Activated T-cell treated with anti-CD3 and anti-CD28 coated beads, Interleukin-2, amount 50 U/mL, for 24 hours (primary cell): ENCODE measurements around the gene LAMA3.

Source experiments
- DNase-seq: peaks from one replicate; pipeline ENCODE4 v3.0.0-alpha.2; 2020
- H3K27ac Mint-ChIP-seq: 2 replicates; pipeline ENCODE4 v1.8.0; 2020; ENCODE audit warnings: mild to moderate bottlenecking, mixed read lengths
- H3K27me3 Mint-ChIP-seq: 2 replicates; pipeline ENCODE4 v1.8.0; 2020; ENCODE audit warnings: mixed read lengths
- H3K36me3 Mint-ChIP-seq: 2 replicates; pipeline ENCODE4 v1.8.0; 2020; ENCODE audit warnings: low read depth, mixed read lengths
- H3K4me1 Mint-ChIP-seq: 2 replicates; pipeline ENCODE4 v1.8.0; 2020; ENCODE audit warnings: low read depth, mixed read lengths
- H3K4me3 Mint-ChIP-seq: 2 replicates; pipeline ENCODE4 v1.8.0; 2020; ENCODE audit warnings: mild to moderate bottlenecking, moderate library complexity, mixed read lengths
- H3K9me3 Mint-ChIP-seq: 2 replicates; pipeline ENCODE4 v1.8.0; 2020; ENCODE audit warnings: mixed read lengths

The LAMA3 gene

GRCh38 chr18:23908827-23909226, 219.6 kb downstream of the LAMA3 start:
- no peaks in the 10 kb centered on the region for H3K27me3 Mint-ChIP-seq

DNA sequence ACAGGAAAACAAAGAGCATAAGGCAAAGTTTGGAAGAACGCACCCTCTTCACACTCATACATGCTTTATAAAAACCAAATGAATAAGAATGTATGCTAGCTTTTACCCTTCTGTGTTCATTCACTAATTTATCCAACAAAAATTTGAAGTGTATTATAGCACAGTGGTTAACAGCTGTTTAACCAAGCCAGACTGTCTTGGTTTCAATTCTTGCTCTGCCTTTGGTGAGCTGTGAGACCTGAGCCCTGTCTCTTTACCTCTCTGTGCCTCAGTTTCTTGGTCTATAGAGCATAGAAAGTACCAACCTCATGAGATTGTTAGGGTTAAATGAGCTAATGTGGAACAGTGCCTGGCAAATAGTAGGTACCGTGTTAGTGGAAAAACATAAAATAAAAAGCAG, 220.8 kb downstream of the LAMA3 start:
- Mint-ChIP-seq H3K27me3 (no peaks in the 10 kb centered on the region), H3K27ac (no peak overlapping the region), H3K4me3 (no peak overlapping the region), H3K4me1 (no peaks in the 10 kb centered on the region), H3K9me3 (no peaks in the 10 kb centered on the region), H3K36me3 (no peaks in the 10 kb centered on the region)
- no peak for DNase-seq

More at GRCh38 chr18:23908827-23909226, 219.6 kb downstream of the LAMA3 start:
- no peak for DNase-seq
- Mint-ChIP-seq H3K4me1 (no peaks in the 10 kb centered on the region), H3K4me3 (no peak overlapping the region), H3K9me3 (no peaks in the 10 kb centered on the region), H3K27ac (no peak overlapping the region), H3K36me3 (no peaks in the 10 kb centered on the region)

DNA sequence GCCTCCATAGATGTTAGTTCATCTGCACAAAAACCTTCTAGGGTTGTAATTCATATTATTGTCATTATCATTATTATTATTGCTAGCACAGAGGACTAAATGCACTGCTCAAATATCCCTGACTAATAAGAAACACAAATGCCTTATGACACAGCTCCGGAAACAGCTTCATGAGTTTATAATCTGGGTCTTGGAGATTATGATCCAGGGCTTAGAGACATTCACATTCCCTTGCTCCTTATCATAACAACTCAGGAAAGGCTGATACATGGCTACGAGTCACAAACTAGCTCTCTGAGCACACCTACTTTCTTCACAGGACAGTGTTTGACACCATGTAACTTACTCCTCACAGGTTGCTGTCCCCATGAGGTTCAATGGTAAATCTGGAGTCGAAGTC, 223.1 kb downstream of the LAMA3 start:
- H3K4me3 Mint-ChIP-seq = no peak overlapping the region
- no peaks in the 10 kb centered on the region for H3K9me3 Mint-ChIP-seq
- no peak for DNase-seq
- no peaks in the 10 kb centered on the region for H3K36me3 Mint-ChIP-seq
- no peaks in the 10 kb centered on the region for H3K27me3 Mint-ChIP-seq
- no peak overlapping the region for H3K27ac Mint-ChIP-seq
- no peaks in the 10 kb centered on the region for H3K4me1 Mint-ChIP-seq

- no peak overlapping the region for H3K27ac Mint-ChIP-seq
These were observed 227.1 kb downstream of the LAMA3 start for GRCh38 chr18:23916338-23916737.

GRCh38 chr18:23918395-23919032, 229.3 kb downstream of the LAMA3 start:
- peak; percentile 82 for DNase-seq
- Mint-ChIP-seq H3K27ac (no peak overlapping the region), H3K27me3 (no peaks in the 10 kb centered on the region), H3K9me3 (no peaks in the 10 kb centered on the region), H3K4me1 (peaks cover 20% of the 10 kb centered on the region), H3K36me3 (no peaks in the 10 kb centered on the region), H3K4me3 (no peak overlapping the region)

More at GRCh38 chr18:23916338-23916737, 227.1 kb downstream of the LAMA3 start:
- Mint-ChIP-seq H3K9me3 (no peaks in the 10 kb centered on the region), H3K27me3 (no peaks in the 10 kb centered on the region), H3K4me1 (peaks cover 15% of the 10 kb centered on the region), H3K36me3 (no peaks in the 10 kb centered on the region), H3K4me3 (no peak overlapping the region)
- no peak for DNase-seq

DNA sequence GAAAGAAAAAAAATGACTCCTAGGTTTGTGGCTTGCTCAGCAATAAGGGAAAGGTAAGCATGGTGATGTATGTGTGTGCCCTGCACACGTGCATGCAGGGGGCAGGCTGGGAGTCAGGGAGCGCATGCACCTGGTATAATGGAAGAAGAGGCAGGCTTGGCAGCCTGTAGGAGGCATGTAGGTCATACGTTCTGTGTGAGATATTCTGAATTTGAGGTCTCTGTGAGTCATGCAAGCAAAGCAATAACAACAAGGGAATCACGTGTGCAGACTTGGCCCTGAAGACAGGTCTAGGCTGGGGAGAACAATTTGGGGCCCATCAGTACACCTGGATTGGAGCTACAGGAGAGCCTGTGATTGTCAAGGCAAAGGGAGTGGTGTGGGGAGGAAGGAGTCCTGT, 230.8 kb downstream of the LAMA3 start:
- Mint-ChIP-seq H3K4me1 (peaks cover 20% of the 10 kb centered on the region), H3K4me3 (no peak overlapping the region), H3K27ac (no peak overlapping the region), H3K36me3 (no peaks in the 10 kb centered on the region), H3K27me3 (no peaks in the 10 kb centered on the region), H3K9me3 (no peaks in the 10 kb centered on the region)
- DNase-seq = no peak

DNA sequence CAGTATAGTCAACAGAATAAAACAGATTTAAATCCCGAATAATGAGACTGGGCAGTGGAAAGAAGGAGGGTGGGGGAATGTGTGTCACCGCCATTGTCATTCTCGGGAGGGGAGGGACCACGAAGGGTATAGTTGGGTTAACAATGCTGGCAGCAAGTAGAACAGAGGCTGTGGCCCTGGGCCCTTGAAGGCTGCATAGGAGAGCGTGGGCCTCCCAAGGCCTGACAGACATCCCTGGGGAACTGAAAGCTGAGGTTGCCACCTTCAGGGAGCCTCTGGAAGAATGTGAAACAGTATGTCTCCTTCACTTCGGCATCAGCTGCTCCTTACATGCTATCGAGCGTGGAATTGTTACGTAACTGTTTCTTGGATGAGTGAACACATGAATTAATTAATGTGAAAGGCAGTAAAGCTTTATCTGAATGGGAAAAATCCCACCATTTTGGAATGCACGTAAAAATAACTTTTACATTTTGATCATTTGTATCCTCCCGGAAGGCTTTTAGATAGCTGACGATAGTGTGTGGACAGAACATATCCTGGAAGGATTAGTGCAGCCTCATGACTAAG, 232.5 kb downstream of the LAMA3 start:
- H3K4me3 Mint-ChIP-seq = no peak overlapping the region
- no peak for DNase-seq
- H3K9me3 Mint-ChIP-seq = no peaks in the 10 kb centered on the region
- no peak overlapping the region for H3K27ac Mint-ChIP-seq
- no peaks in the 10 kb centered on the region for H3K36me3 Mint-ChIP-seq
- H3K4me1 Mint-ChIP-seq = peaks cover 20% of the 10 kb centered on the region
- no peaks in the 10 kb centered on the region for H3K27me3 Mint-ChIP-seq

- no peaks in the 10 kb centered on the region for H3K36me3 Mint-ChIP-seq
- H3K27me3 Mint-ChIP-seq = no peaks in the 10 kb centered on the region
- H3K4me3 Mint-ChIP-seq = no peak overlapping the region
- H3K27ac Mint-ChIP-seq = no peak overlapping the region
- no peak for DNase-seq
- no peaks in the 10 kb centered on the region for H3K9me3 Mint-ChIP-seq
- peaks cover 20% of the 10 kb centered on the region for H3K4me1 Mint-ChIP-seq
These were observed 233.7 kb downstream of the LAMA3 start for GRCh38 chr18:23922939-23923338.

DNA sequence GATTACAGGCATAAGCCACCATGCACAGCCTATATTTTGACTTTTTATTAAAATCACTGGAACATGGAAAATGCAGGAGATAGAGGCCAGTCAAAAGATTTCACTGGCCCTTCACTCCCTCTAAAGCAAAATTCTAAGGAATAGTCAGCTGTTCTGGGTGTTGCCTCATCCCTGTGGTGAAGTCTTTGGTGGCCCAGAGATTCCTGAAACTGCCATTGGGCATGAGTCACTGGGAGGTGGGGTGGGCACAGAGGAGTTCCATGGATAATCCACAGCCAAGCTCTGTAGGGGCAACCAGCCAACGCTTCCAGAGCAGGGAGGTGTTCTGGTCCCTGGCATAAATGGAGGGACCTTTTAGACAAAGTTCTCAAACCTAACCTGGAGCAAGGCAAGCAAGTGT, 235.6 kb downstream of the LAMA3 start:
- Mint-ChIP-seq H3K9me3 (no peaks in the 10 kb centered on the region), H3K4me1 (peaks cover 26% of the 10 kb centered on the region), H3K36me3 (no peaks in the 10 kb centered on the region), H3K4me3 (no peak overlapping the region), H3K27me3 (no peaks in the 10 kb centered on the region), H3K27ac (no peak overlapping the region)
- DNase-seq = no peak

GRCh38 chr18:23926571-23926970, 237.3 kb downstream of the LAMA3 start:
- Mint-ChIP-seq H3K4me3 (no peak overlapping the region), H3K4me1 (peaks cover 25% of the 10 kb centered on the region), H3K27ac (no peak overlapping the region), H3K9me3 (no peaks in the 10 kb centered on the region), H3K36me3 (no peaks in the 10 kb centered on the region), H3K27me3 (no peaks in the 10 kb centered on the region)
- DNase-seq = no peak

GRCh38 chr18:23927821-23928746, 238.8 kb downstream of the LAMA3 start:
- Mint-ChIP-seq H3K27ac (no peak overlapping the region), H3K4me1 (peaks cover 20% of the 10 kb centered on the region), H3K9me3 (no peaks in the 10 kb centered on the region), H3K4me3 (no peak overlapping the region), H3K36me3 (no peaks in the 10 kb centered on the region), H3K27me3 (no peaks in the 10 kb centered on the region)
- DNase-seq = no peak

GRCh38 chr18:23929362-23929930, 240.2 kb downstream of the LAMA3 start:
- Mint-ChIP-seq H3K27ac (peak overlapping the region; percentile 64), H3K4me1 (peaks cover 24% of the 10 kb centered on the region), H3K27me3 (no peaks in the 10 kb centered on the region), H3K9me3 (no peaks in the 10 kb centered on the region), H3K36me3 (no peaks in the 10 kb centered on the region), H3K4me3 (no peak overlapping the region)
- DNase-seq = no peak

- Mint-ChIP-seq H3K4me1 (peaks cover 29% of the 10 kb centered on the region), H3K4me3 (no peak overlapping the region), H3K27me3 (no peaks in the 10 kb centered on the region), H3K36me3 (no peaks in the 10 kb centered on the region), H3K9me3 (no peaks in the 10 kb centered on the region), H3K27ac (no peak overlapping the region)
- DNase-seq = no peak
These were observed 240.7 kb downstream of the LAMA3 start for GRCh38 chr18:23930002-23930401.

DNA sequence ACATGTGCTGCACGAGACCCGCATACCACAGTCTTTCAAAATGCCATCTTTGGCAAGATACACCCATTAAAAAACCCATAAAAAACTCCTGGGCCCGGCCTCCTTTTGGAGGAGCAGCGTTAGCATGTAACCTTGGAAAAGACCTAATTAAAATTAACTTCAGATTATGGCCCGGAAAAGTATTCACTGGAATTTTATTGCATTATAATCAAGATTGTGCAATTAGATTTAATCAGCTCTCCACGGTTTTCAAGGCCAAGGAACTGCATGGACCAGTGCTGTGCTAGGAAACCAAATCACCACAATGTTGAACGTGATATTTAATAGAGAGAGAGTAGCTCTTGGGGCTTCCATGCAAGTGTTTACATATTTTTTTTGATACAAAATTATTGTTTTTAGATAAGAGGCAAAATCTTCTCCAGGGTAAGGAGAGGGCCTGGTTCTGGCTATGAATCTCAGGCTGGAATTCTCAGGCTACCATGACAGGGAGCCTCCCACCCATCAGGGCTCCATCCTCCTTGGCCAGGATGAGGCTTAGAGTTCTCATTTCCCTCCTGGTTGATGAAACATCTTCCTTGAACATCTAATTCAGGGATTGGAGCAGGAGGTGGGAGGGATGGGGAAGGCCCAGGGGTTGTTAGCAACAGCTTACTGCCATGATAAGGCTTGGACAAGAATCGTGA, 243.3 kb downstream of the LAMA3 start:
- H3K4me3 Mint-ChIP-seq = no peak overlapping the region
- DNase-seq = no peak
- peaks cover 49% of the 10 kb centered on the region for H3K4me1 Mint-ChIP-seq
- H3K36me3 Mint-ChIP-seq = no peaks in the 10 kb centered on the region
- H3K27me3 Mint-ChIP-seq = no peaks in the 10 kb centered on the region
- H3K9me3 Mint-ChIP-seq = no peaks in the 10 kb centered on the region
- H3K27ac Mint-ChIP-seq = no peak overlapping the region
